Peyer's patch (tissue), 4 donors: ENCODE data around the gene MZT2B.
"Not testable (repeated sequence)": the region's sequence is repeated elsewhere in the genome, so short reads cannot be mapped to it uniquely, and the experiment has no call there.

Experiments
- POLR2A ChIP-seq, 2 donors: fragments of 450-650 bp; IDR thresholded peaks; one replicate each; pipeline ENCODE4 v1.5.1; 2017; ENCODE audit warnings: antibody characterized with exemption in 2 of 2, mild to moderate bottlenecking in 2 of 2, moderate library complexity in 2 of 2
- TF ChIP-seq, protein P1 (sequence below), 6 experiments: fragments of 450-650 bp in 4 of 6; fragments of 200-600 bp in 2 of 6; sonication (generic) in 1 of 6; IDR thresholded peaks; one replicate each; pipeline ENCODE4 v1.5.1; 2017 to 2019; ENCODE audit warnings: antibody characterized with exemption in 6 of 6, mild to moderate bottlenecking in 3 of 6, moderate library complexity in 1 of 6

- TF ChIP-seq, protein P1, sequence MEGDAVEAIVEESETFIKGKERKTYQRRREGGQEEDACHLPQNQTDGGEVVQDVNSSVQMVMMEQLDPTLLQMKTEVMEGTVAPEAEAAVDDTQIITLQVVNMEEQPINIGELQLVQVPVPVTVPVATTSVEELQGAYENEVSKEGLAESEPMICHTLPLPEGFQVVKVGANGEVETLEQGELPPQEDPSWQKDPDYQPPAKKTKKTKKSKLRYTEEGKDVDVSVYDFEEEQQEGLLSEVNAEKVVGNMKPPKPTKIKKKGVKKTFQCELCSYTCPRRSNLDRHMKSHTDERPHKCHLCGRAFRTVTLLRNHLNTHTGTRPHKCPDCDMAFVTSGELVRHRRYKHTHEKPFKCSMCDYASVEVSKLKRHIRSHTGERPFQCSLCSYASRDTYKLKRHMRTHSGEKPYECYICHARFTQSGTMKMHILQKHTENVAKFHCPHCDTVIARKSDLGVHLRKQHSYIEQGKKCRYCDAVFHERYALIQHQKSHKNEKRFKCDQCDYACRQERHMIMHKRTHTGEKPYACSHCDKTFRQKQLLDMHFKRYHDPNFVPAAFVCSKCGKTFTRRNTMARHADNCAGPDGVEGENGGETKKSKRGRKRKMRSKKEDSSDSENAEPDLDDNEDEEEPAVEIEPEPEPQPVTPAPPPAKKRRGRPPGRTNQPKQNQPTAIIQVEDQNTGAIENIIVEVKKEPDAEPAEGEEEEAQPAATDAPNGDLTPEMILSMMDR (IDR thresholded peaks at IDR 0.05) = not testable (repeated sequence)
- TF ChIP-seq POLR2A (IDR thresholded peaks at IDR 0.05) = not testable (repeated sequence)
Measured at GRCh38 chr2:130233066-130233465, 51.0 kb downstream of the MZT2B start.
